ENCODE data around the gene TALDO1.

DNA sequence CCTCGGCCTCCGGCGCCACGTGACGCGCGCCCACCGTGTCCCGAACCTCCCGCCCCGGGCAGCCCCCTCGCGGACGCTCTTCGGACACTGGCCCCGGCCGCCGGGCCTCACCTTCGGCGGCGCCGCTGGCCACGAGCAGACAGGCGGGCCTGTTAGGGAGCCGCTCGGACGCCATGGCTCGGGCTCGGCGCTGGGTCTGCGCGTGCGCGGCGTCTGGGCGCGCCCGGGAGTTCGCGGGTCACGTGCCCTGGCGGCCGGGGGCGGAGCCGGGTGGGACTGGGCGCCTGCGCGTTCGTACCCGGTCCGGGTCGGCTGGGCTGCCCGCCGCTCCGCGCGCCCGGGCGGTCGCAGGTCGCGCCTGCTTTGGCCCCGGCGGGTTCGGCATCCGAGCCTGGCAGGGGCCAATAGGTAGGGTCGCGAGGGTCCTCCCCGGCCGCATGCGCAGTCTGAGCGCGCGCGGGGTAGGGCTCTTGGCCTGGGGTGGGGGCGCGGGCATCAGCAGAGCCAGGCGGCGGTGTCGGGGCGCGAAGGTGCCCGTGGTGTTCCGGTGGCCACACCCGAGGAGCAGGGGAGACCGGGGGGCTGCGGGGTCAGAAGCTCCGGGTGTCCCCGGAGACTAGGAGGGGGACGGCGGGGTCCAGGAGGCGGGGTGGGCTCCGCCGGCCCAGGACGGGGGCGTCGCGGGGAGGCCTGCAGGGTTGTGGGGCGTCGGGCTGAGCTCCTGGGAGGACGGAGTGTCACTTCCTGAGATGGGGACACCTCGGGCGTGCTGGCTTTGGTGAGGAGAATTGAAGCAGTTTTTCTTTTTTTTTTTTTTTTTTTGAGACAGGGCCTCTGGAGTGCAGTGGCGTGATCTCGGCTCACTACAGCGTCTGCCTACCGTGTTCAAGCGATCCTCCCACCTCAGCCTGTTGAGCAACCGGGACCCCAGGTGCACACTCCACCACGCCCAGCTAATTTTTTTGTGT, 30.3 kb downstream of the TALDO1 start, which contains the start of gene GATD1:
- TF ChIP-seq CTCF (IDR thresholded peaks at IDR 0.05; ENCODE audit: low read depth, low read length, poor library complexity, severe bottlenecking) (no peak), EZH2phosphoT487 (IDR thresholded peaks at IDR 0.05; ENCODE audit: borderline replicate concordance, low read length) (no peak)

All from DOHH2 (cell line).